Suprapubic skin (tissue), 3 donors: ENCODE results near the gene HJURP.

ENCODE experiments used
- CTCF ChIP-seq, 2 donors: fragments of 200-600 bp in 1 of 2; fragments of 450-650 bp in 1 of 2; sonication (generic) in 1 of 2; IDR thresholded peaks; one replicate each; pipeline ENCODE4 v1.5.1; 2016 to 2019; ENCODE audit warnings: antibody characterized with exemption in 2 of 2, mild to moderate bottlenecking in 1 of 2, moderate library complexity in 1 of 2
- POLR2AphosphoS5 ChIP-seq, 3 donors: sonication (generic); formaldehyde crosslinking; IDR thresholded peaks; one replicate each; pipeline ENCODE4 v1.6.1; 2017; ENCODE audit warnings: antibody characterized with exemption in 3 of 3

- TF ChIP-seq CTCF (IDR thresholded peaks at IDR 0.05) (no peak), POLR2AphosphoS5 (IDR thresholded peaks at IDR 0.05) (no peak)
Measured at GRCh38 chr2:233830111-233830802, 24.1 kb downstream of the HJURP start.
